ENCODE data around the gene CDK5R1.

The CDK5R1 gene

DNA sequence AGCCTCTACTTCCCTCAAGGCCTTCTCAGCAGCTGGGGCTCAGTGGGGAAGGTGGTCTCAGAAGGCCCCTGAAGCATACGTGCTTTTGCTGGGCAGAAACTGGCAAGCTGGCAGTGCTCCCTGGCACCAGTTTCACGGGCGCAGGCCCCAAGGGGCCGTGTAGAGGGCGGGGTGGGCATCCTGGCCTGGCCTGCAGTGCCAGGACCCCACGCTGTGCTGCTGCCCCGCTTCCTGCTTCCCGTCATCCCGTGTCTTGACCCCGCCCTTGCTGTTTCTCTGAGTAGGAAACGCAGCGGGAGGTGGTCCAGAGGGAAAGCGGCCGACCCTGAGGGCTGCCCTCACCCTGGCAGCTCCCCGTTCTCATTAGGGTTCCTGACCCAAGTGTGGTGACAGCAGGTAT lies 6.8 kb downstream of the CDK5R1 start:
- DNase-seq (ENCODE audit: low read depth in 2 of 2): no peak

DNA sequence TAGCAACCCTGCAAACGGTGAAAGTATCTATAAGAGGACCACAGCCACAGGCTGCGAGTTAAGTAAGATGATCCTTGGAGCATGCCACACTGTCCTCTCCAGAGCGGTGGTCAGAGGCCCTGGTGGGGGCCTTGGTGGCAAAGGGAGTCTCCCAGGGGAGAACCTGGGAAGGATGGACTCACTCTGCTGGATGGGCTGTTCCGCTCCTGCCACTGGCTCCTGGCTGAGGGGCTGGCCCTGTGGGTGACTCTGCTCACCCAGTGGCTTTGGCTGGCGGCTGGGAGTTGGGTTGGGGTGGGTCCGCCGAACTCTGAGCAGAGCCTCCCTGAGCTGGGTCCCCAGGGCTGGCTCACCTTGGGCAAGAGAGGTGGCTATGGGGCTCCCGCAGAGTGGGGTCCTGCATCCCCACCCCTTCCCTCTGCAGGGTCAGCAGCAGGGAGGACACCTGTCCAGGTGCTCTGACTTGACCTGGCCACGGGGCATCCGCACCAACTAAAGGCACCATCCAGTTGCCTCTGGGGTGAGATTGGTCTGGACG lies 7.3 kb downstream of the CDK5R1 start:
- no peak for DNase-seq (ENCODE audit: low read depth in 2 of 2)

DNA sequence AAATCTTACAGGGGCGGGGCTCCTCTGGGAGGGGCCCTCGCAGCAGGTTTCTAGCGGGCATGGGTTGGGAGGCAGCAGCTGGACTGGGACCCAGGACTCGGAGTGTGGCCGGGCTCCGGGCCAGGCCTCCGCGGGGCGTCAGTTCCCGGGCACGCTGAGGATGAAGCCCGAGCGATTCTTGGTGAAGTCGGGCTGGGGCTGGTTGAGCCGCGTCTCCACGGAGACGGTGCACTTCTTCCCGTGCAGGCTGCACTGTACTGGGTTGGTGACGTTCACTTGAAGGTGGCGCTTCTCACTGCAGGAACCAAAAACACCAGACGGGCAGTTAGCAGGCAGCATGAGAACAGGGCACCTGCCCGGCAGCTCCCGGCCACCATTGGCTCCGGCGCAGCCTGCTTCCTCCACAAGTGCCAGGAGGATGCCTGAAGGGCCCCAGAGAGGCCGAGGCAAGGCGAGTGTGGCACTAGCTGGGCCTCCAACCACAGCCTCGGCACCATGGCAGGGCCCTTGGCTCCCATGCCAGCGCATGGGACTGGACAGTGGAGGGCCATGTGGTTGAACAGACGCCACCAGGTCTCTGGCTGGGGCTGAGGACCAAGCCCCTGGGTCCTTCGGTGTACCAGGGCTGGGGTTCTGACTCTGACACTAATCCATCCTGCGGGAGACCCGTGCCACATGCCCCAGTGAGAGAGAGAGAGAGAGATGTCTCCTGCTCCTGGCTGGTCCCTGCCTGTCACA lies 8.0 kb downstream of the CDK5R1 start:
- DNase-seq (ENCODE audit: low read depth in 2 of 2): no peak

- no peak for DNase-seq (ENCODE audit: low read depth in 2 of 2)
These were observed 8.8 kb downstream of the CDK5R1 start for GRCh38 chr17:32495359-32496231.

DNA sequence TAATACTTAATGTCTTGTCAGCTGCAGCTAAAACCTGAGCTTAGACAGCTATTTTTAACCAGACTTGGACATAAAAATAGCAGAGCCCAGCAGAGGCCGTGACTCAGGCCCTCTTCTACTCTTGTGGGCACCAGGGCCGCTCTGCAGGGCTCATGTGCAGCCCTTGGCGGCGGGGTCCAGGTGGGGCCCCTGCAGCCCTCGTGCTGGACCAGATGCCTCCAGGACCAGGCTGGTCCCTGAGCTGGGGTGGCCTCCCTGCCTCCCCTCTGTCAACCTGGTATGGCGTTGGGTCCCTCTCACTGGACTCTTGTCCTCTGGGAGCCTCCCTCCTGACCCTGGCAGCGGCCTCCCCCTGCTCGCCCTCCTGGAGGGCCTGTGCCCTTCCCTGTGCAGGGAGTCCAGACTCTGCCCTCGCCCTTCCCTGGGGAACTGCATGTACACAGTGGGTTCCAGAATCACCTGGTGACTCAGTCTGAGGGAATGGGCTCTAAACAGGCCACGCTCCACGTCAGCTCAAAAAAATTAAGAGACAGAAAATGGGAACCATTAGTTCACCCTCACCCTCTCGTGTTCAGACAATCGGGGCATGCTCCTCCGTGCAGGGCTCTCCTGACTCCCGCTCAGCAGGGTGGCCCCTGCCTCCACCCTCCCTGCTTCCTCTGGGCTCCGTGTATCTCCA lies 9.7 kb downstream of the CDK5R1 start:
- no peak for DNase-seq (ENCODE audit: low read depth in 2 of 2)

DNA sequence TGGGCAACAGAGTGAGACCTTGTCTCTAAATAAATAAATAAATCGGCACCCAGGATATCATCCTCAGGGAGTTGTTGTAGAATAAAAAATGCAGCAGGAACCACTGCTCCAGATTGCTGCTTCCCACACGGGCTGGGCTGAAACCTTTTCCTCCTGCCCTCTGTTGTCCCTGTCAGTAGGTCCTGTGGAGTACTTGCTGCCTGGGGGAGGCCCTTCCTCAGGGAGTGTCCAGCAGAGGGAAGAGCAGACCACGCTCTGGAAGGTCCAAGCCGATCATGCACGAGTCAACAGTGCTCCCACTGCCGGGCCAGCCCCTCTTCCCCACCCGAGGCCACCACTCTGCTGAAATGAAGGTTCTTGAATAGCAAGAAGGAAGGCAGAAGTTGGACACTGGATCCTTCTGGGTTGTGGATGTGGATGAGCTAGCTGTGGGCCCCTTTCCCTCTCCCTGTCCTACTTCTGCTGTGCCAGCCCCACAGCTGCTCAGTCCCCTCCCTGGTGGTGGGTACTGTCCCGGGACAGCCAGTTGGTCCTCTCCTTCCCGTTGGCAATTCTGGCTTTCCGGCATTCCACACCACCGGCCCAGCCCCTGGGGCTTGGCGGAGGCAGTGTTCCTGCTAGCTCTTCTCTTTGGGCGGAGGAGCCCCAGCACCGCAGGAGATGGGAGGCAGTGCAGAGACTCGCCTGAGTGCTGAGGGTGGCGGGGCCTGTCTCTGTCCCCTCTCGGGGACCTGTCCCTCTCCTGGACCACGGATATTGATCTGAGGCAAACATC lies 10.8 kb downstream of the CDK5R1 start:
- no peak for DNase-seq (ENCODE audit: low read depth in 2 of 2)

GRCh38 chr17:32498391-32498790 lies 11.6 kb downstream of the CDK5R1 start:
- no peak for DNase-seq (ENCODE audit: low read depth in 2 of 2)

DNA sequence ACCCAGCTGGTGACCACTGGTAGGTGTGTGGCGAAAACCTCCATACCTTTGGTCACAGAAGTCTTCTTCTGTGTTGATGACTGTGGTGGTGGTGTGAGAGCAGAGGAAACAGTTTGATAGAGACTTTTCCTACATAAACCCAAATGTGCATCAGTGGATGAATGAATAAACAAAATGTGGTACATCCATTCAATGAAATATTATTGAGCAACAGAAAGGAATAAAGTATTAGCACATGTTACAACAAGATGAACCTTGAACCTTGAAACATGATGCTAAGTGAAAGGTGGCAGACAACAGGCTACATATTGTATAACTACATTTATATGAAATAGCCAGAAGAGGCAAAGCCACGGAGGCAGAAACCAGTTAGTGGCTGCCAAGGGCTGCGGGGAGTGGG lies 15.2 kb downstream of the CDK5R1 start:
- no peak for DNase-seq (ENCODE audit: low read depth in 2 of 2)

DNA sequence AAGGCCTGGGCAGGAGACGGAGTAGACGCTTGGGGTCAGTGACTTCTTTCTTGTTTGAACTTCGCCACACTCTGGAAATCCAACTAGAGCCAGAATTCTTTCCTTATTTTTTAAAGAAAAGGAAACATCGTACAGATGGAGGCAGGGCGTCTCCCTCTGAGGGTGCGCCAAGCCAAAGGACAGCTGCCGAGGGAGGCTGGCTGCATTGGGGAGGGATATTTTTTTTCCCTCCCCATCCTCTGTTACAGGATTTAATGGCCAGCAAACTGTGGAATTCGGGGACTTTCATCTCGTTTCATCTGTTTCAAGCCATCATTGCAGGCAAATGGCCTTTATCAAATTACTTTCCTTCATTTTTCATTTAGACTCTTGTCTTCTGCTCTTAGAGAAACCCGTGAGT lies 15.9 kb downstream of the CDK5R1 start:
- no peak for DNase-seq (ENCODE audit: low read depth in 2 of 2)

GRCh38 chr17:32503251-32504165 lies 16.7 kb downstream of the CDK5R1 start:
- DNase-seq (ENCODE audit: low read depth in 2 of 2): no peak

DNA sequence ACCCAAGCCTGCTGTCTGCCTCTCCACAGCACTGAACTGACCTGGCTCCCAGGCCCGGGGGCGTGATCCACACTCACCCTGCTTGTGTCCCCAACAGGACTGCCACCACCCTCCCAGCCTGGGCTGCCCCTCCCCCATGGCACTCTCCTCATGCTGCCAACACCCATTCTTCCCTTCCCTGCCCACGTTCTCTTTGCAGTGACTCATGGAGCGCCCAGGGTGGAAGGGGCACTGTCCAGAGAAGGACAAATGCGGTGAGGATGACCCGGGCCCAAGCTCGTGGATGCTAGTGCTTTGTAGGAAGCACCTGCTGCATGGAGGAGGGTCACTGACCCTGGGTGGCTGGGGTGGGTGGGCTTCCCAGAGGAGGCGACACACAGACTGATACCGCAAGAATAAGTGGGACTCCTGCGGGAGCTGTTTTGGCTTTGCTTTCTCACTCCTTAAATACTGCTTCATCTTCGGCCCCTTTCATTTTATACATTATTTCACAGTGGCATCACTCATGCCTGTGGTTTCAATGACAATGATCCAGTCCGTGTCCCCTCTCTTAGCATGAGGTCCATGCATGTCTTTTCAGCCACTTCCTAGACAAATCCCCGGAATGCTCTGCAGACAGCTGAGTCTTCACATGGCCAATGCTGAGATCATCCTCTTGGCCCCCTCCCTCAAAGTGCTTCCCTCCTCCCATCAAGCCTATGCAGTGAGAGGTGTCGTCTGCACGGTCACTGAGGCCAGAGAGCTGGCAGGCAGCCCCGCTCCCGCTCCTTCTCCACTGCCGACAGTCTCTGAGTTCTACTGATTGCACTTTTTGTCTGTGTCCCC lies 17.6 kb downstream of the CDK5R1 start:
- no peak for DNase-seq (ENCODE audit: low read depth in 2 of 2)

DNA sequence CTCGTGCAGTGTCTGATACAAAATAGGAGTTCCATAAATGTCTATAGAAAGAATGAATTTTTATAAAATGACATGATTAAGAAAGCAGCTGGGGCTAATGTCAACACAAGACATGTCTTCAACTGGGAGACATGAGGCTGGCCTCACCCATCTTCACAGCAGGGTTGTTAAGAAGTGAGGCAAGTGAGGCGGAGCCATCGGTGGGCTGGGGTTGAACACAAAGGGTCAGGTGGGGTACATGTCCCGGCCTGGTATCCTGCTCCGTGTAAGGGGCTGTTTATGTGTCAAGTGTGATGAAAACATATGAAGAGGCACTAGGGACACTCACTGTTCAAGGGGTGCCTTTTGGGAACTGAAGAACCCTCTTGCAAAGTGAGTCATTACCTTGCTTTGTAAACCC lies 22.1 kb downstream of the CDK5R1 start:
- DNase-seq (ENCODE audit: low read depth in 2 of 2): no peak

DNA sequence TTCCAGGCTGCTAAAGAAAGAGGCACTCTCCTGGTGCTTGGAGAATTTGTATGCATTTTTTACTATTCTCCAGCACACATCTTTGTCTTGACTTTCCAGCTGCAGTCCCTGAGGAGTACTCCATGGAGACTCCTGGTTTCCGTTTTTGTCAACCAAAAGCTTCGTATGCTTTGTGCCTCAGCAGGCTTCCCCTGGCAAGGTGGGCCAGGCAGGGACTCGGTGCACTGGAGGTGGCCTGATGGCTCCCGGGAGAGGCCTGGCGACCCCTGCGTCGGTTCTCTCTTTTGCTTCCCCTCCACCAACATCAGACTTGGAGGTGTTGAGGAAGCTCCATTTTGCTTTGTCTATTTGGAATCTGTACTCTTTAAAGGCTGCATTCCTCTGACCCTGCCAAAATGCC lies 23.7 kb downstream of the CDK5R1 start:
- DNase-seq (ENCODE audit: low read depth in 2 of 2): no peak

- no peak for DNase-seq (ENCODE audit: low read depth in 2 of 2)
These were observed 25.5 kb downstream of the CDK5R1 start for GRCh38 chr17:32512328-32512727.

- no peak for DNase-seq (ENCODE audit: low read depth in 2 of 2)
These were observed 26.8 kb downstream of the CDK5R1 start for GRCh38 chr17:32513579-32513978.

- DNase-seq (ENCODE audit: low read depth in 2 of 2): no peak
These were observed 27.8 kb downstream of the CDK5R1 start for GRCh38 chr17:32514606-32515005.

DNA sequence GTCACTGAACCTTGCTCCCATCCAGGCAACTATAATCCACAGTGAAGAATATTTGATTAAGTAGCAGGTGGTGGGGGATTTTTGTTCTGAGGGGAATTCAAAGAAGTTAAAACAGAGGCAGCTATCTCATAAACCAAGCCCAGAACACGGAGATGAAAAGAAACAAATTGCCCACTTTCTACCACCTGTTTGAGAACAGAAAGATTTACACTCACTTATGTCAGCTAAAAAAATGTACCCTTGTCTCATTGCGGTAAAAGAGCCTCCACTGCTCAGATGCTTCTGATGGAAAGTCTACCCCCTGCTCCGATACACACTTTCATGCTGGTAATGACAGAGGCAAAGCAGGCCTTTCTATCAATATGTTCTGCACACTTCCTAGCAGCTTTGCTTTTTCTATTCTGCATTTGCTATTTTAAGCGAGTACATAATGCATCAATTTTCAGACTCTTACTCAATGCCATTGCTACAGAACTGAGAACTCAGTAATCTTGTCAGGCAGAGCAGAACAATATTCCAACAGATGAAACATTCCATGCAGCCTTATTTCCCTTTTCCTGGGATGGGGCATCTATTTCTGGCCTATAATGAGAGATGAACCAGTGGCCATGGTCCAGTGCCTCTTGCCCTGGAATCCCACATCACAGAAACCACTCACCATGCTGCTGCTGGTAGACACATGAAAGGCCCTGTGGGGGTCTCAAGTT lies 29.0 kb downstream of the CDK5R1 start:
- no peak for DNase-seq (ENCODE audit: low read depth in 2 of 2)

DNA sequence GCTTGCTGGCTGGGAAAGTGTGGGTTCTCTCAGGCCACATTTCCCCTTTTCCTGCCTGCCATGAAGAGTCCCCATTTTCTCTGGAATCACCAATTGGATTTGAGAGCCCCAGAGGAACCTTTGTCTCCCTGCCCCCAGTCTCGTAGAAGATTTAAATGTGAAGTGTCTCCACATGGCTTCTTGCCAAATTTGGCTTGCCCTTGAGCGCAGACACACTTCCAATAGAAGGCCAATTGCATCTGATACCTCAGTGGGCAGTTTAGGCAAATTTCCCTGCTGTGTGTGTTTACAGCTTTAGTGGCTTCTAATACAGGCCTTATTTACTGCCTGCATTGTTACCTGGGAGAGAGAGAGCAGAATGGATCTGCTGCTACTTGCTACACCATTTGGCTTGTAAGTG lies 29.7 kb downstream of the CDK5R1 start:
- no peak for DNase-seq (ENCODE audit: low read depth in 2 of 2)
